ENCODE measurements around the gene CORO1C.
"Not testable (repeated sequence)": the region's sequence is repeated elsewhere in the genome, so short reads cannot be mapped to it uniquely, and the experiment has no call there.

The CORO1C gene

DNA sequence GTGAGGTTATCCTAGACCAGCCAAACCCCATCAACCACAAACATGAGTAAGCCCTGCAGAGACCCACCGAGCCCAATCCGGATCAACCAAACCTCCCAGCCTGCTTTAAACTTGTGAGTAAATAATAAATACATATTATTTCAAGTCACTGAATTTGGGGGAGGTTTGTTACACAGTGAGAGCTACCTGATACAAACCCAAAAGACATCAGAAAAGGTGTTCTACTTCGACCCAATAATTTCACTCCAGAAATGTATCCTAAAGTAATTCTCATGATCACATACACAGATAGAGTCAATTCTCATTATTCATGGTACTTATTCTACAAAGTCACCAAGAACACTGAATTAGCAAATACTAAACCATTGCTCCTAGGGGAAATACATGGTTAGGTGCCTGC lies 16.2 kb upstream of the CORO1C start:
- DNase-seq (ENCODE audit: low spot score), result no peak
- TF ChIP-seq, protein P1, sequence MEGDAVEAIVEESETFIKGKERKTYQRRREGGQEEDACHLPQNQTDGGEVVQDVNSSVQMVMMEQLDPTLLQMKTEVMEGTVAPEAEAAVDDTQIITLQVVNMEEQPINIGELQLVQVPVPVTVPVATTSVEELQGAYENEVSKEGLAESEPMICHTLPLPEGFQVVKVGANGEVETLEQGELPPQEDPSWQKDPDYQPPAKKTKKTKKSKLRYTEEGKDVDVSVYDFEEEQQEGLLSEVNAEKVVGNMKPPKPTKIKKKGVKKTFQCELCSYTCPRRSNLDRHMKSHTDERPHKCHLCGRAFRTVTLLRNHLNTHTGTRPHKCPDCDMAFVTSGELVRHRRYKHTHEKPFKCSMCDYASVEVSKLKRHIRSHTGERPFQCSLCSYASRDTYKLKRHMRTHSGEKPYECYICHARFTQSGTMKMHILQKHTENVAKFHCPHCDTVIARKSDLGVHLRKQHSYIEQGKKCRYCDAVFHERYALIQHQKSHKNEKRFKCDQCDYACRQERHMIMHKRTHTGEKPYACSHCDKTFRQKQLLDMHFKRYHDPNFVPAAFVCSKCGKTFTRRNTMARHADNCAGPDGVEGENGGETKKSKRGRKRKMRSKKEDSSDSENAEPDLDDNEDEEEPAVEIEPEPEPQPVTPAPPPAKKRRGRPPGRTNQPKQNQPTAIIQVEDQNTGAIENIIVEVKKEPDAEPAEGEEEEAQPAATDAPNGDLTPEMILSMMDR (IDR thresholded peaks at IDR 0.05; ENCODE audit: borderline replicate concordance, control extremely low read depth, extremely low read depth, insufficient read depth, missing control alignments), result no peak
- in situ Hi-C loops (cut with MboI; ENCODE audit: low sequenced_read_pairs, unreplicated experiment), result no loop called here

DNA sequence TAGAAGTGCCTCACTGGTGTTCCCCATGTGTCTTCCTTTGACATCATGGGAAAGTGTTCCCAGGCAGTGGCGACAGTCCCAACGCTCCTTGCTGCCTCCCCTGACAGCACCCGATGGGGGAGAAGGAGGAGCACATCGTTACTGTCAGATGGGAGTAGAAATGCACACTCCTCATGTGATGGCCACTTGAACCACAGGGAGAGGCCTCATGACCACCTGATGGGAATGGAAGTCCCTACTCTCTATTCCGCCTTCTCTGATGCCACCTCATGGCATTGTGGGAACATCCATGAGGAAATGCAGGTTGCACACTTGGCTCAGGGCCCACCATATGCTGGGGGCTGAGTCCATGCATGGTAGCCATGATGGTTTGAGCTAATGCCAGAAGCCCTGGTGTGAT lies 14.3 kb upstream of the CORO1C start:
- TF ChIP-seq, protein P1 (IDR thresholded peaks at IDR 0.05; ENCODE audit: borderline replicate concordance, control extremely low read depth, extremely low read depth, insufficient read depth, missing control alignments), result no peak
- no peak for DNase-seq (ENCODE audit: low spot score)
- in situ Hi-C loops (cut with MboI; ENCODE audit: low sequenced_read_pairs, unreplicated experiment), result no loop called here

DNA sequence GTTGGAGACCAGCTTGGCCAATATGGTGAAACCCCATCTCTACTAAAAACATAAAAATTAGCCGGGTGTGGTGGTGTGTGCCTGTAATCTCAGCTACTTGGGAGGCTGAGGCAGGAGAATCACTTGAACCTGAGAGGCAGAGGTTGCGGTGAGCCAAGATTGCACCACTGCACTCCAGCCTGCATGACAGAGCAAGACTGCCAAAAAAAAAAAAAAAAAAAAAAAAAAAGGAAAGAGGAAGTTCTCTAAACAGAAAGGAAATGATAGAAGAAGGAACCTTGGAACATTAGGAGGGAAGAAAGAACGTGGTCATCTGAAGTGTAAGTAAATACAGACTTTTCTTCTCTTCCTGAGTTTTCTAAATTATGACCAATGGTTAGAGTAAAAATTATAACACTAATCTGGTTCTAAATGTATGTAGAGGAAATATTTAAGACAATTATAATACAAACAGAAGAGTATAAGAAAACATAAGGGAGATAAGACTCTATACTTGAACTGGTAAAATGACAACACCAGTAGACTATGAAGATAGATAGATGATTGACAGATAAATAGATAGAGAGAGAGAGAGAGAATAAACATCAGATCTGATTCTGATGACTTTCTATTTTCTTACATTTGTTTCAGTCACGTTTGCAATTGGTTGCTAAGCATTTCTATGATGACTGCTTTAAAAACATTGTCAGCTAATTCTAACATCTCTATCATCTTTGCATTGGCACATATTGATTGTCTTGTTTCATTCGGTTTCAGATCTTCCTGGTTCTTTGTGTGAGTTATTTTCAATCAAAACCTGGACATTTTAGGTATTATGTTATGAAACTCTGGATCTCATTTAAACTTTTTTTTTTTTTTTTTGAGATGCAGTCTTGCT lies 12.9 kb upstream of the CORO1C start:
- in situ Hi-C loops (cut with MboI; ENCODE audit: low sequenced_read_pairs, unreplicated experiment), result no loop called here
- TF ChIP-seq, protein P1 (IDR thresholded peaks at IDR 0.05; ENCODE audit: borderline replicate concordance, control extremely low read depth, extremely low read depth, insufficient read depth, missing control alignments), result no peak
- no peak for DNase-seq (ENCODE audit: low spot score)

DNA sequence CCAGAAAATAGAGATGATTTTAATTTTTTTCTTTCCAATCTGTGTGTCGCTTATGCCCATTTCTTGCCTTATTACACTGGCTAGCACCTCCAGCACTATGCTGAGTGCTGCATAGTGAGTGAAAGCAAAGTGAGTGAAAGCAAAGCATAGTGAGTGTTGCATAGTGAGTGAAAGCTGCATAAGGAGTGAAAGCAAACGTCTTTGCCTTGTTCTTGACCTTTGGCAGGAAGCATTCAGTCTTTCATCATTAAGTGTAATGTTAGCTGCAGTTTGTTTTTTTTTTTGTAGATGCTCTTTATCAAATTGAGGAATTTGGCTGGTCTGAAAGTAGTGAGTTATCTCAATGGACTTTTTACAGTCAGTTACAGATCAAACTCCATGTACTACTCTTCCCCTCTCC lies 6.9 kb upstream of the CORO1C start:
- in situ Hi-C loops (cut with MboI; ENCODE audit: low sequenced_read_pairs, unreplicated experiment), result no loop called here
- TF ChIP-seq, protein P1 (IDR thresholded peaks at IDR 0.05; ENCODE audit: borderline replicate concordance, control extremely low read depth, extremely low read depth, insufficient read depth, missing control alignments), result no peak
- DNase-seq (ENCODE audit: low spot score), result no peak

DNA sequence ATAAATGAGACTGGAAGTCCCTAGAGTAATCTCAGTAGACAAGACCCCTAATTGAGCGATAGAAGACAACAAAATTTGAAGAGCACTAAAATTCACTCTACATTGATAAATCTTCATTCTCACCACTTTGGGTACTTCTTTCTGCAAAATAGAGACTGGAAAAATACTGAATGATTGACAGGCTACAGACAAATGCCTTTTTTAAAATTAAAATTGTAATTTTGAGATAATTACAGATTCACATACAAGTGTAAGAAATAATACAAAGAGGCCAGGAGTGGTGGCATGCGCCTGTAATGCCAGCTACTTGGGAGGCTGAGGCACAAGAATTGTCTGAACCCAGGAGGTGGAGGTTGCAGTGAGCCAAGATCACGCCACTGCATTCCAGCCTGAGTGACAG lies 4.5 kb upstream of the CORO1C start:
- DNase-seq (ENCODE audit: low spot score), result no peak
- TF ChIP-seq, protein P1 (IDR thresholded peaks at IDR 0.05; ENCODE audit: borderline replicate concordance, control extremely low read depth, extremely low read depth, insufficient read depth, missing control alignments), result no peak
- in situ Hi-C loops (cut with MboI; ENCODE audit: low sequenced_read_pairs, unreplicated experiment), result no loop called here

DNA sequence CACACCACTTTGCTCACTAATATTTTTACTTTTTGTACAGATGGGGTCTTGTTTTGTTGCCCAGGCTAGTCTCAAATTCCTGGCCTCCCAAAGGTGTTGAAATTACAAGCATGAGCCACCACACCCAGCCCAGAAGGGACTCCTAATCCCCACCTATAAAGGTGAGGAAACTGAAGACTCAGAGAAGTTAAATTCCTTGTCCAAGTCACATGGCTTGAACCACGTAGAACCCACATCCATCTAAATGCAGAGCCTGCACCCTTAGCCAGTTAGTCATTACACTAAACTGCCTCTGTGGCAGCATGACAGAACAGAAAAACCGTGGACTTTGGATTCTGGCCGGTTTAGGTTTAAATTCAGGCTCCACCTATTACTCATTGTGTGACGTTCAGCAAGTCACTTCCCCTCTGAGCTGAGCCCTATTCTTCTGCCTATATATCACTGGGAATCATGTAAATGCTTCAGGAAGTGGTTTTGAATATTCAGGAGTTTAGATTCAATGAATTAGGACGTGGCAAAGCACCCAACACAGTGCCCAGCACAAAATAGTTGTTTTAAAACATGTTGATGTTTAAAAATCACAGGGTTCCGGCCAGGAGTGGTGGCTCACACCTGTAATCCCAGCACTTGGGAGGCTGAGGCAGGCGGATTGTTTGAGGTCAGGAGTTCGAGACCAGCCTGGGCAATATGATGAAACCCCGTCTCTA lies 3.0 kb upstream of the CORO1C start:
- TF ChIP-seq, protein P1 (IDR thresholded peaks at IDR 0.05; ENCODE audit: borderline replicate concordance, control extremely low read depth, extremely low read depth, insufficient read depth, missing control alignments), result no peak
- in situ Hi-C loops (cut with MboI; ENCODE audit: low sequenced_read_pairs, unreplicated experiment), result no loop called here
- DNase-seq (ENCODE audit: low spot score), result no peak

DNA sequence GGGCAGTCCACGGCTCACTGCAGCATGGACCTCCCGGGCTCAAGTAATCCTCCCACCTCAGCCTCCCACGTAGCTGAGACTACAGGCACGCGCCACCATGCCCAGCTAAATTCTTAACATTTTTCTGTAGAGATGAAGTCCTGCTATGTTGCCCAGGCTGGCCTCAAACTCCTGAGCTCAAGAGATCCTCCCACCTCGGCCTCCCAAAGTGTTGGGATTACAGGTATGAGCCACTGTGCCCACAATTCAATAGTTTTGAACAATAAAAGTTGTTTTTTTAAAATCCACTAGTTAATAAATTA lies 1.9 kb upstream of the CORO1C start:
- DNase-seq (ENCODE audit: low spot score); in situ Hi-C loops (cut with MboI; ENCODE audit: low sequenced_read_pairs, unreplicated experiment): not testable (repeated sequence)

All from GM13976 (cell line).